AG09319 (cell line): ENCODE results near the gene ZGRF1.
"Not testable (repeated sequence)": the region's sequence is repeated elsewhere in the genome, so short reads cannot be mapped to it uniquely, and the experiment has no call there.

Source experiments
- DNase-seq: peaks from one replicate; pipeline ENCODE4 v3.0.0-alpha.2; 2010; ENCODE audit warnings: low read depth; ENCODE audit errors: extremely low read depth
- CTCF ChIP-seq: IDR thresholded peaks from 2 replicates; pipeline ENCODE4 v1.5.1; 2011; ENCODE audit warnings: low read depth, mild to moderate bottlenecking, inconsistent platforms, low read length, moderate library complexity

Gene ZGRF1

GRCh38 chr4:112523008-112523721 lies 113.5 kb downstream of the ZGRF1 start:
- no peak; the same call in none of the 2 replicates for TF ChIP-seq CTCF
- DNase-seq, result no peak

GRCh38 chr4:112522431-112522830 lies 114.3 kb downstream of the ZGRF1 start:
- DNase-seq, result not testable (repeated sequence)

DNA sequence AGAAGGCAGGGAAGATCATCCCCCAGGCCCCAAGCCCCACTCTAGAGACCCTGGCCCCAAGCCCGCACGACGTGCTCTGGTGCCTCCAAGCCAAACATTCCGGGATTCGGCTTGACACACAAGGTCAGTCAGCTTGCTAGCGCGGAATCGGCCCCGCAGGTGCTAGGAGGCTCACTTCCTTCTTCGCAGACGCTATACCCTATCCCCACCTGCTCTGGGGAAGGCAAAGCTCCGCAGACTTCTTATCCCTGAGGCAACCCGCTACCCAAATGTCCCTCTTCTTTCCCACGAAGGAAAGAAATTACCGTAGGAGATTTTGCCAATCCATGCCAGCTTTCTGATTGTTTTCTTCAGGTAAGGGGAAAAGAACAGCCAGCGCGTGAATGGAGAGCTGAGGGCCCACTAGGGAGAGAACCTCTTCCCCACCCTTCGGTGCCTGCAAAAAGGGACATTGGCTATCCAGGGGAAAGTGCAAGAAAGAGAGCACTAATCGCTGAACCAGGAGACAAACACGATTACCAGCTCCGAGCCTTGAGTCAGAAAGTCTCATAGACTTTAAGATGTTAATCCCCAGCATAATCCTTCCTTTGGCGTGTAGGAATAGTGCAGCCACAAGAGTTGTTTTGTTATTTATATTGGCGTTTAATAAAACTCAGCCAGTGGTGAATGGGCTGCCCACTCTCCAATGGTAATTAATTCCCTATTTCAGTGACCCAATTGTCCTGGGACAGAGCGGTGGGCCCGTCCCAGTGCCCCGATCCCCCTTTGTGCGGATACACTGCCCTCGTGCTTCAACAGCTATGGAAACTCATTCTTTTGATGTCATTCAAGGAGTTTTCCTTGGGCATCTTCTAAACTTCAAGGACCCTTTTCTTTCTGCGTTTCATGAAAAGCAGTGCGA lies 115.3 kb downstream of the ZGRF1 start:
- no peak for DNase-seq
- TF ChIP-seq CTCF, result no peak

DNA sequence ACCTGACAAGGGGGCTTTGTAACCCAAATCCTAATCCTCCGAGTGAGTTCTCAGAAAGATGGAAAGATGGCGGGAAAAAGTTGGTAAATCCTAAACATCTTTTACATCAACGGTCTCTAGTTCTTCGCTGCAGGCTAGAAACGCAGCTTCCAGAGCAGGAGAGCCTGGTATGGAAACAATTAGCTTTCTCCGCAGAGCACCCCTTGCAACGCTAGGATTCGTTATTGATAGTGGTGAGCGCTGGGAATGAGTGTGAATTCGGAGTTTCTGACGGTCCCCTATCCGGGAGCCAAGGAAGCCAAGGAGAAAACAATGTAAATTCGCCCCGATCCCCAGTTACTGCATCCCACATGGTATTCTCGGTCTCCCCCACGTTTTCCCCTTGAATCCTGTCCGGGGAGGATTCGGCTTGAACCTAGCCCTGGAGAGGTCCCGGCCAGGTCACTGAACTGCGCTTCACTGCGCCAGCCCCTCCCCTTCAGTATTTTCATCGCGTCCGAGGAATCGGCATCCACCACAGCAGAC lies 116.0 kb downstream of the ZGRF1 start:
- DNase-seq, result no peak
- TF ChIP-seq CTCF, result no peak

DNA sequence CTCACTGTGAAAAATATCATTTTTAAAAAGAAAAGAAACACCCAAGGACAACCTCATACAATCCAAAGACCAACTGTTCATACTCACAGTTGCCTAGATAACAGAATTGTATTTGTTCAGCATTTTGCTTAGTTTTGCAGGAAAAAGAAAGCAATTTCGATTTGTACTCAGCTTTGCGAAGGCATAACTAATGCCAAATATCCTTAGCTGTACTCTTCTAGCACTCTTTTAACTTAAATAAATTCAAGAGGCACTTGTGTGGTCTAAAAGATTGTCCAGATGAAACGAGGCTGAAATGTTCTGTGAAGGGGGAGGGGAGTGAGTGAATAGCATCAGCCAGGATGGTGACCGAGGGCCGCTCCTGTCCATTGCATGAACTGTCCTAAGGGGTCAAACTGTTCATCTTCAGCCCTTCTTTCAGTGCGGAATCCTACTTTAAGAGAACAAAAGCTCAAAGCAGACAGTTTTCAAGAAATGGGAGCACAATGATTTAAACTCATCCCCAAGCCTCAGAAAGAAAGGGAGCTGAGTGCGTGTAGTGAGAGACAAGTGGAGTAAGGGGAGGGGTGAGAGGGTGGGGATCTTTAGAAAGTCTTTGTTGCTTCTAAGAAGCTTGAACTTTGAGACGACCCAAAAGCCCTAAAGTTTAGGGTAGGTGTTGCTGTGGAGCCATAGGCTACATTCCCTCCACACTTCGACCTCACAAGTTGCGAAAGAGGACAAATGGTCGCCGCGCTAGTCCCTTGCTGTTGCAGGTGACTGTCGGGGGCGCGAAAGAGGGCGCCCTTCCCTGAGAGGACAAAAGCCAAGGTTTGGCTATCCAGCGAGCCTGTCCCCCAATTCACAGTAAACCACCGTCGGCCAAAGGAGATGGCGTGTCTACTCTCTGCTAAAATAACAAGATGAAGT lies 116.8 kb downstream of the ZGRF1 start:
- TF ChIP-seq CTCF, result no peak
- no peak for DNase-seq

DNA sequence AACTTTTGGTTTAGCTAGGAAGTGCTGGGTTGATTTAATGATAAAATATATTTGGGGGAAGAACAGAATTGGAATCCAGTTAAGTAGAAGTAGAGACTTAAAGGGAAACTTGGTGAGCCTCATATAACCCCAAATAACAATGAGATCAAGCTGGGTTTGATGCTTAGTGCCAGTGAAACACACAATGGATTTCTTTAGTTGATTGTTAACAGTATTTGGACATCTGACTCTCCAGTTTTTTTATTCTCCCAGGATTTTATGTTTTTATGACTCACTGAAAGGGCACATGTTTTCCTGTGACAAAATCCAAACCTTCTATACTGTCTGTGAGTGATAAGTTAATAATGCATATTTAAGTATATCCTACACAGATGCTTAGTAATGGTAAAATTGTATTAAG lies 118.0 kb downstream of the ZGRF1 start:
- TF ChIP-seq CTCF, result no peak
- DNase-seq, result no peak

GRCh38 chr4:112517911-112518310 lies 118.8 kb downstream of the ZGRF1 start:
- DNase-seq, result no peak

More at GRCh38 chr4:112517911-112518310, 118.8 kb downstream of the ZGRF1 start:
- TF ChIP-seq CTCF, result no peak
